ENCODE data around the gene RTL10.

DNA sequence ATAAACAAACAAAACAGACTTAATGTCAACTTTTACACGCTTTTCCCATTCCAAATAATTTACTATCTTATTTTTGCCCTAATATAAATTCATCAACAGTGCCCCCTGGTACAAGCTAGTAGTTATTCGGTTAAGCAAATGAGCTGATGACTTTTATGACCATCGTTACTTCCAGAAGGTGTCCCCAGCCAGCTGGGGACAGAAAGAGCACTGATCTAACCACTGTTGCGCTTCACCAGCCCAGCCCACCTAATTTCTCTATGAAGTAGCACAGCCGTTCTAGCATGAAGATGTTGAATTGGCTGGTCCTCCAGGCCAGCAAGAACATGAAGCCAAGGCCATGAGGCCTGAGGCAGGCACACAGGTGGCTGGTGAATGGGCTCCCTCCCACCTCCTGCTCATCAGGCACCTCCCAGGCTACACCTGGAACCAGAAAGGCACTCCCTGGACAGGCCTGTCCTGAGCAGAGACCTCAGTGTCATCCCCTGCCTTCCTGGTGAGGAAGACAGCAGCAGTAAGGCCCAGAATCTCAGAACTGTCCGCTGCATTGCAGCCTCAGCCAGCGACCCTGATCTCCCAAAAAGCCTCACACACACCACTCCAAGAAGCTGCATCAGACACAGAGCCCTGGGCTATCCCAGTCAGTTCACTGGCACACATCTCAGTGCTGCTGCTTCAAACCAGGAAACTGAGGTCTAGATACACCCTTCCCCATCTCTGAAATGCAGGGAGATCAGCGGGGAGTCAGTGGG lies 12.9 kb downstream of the RTL10 start:
- no peak for TF ChIP-seq EZH2 (optimal IDR thresholded peaks at IDR 0.05; ENCODE audit: low read depth, low read length)
- TF ChIP-seq, protein P1, sequence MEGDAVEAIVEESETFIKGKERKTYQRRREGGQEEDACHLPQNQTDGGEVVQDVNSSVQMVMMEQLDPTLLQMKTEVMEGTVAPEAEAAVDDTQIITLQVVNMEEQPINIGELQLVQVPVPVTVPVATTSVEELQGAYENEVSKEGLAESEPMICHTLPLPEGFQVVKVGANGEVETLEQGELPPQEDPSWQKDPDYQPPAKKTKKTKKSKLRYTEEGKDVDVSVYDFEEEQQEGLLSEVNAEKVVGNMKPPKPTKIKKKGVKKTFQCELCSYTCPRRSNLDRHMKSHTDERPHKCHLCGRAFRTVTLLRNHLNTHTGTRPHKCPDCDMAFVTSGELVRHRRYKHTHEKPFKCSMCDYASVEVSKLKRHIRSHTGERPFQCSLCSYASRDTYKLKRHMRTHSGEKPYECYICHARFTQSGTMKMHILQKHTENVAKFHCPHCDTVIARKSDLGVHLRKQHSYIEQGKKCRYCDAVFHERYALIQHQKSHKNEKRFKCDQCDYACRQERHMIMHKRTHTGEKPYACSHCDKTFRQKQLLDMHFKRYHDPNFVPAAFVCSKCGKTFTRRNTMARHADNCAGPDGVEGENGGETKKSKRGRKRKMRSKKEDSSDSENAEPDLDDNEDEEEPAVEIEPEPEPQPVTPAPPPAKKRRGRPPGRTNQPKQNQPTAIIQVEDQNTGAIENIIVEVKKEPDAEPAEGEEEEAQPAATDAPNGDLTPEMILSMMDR (IDR thresholded peaks at IDR 0.05; ENCODE audit: low read length): no peak
- TF ChIP-seq EZH2phosphoT487 (IDR thresholded peaks at IDR 0.05; ENCODE audit: low read length): no peak

All from MM.1S (cell line).